HFF-Myc (cell line): Measurements from ENCODE around the gene SGTB.

ENCODE experiments used
- DNase-seq: peaks from one replicate; pipeline ENCODE4 v3.0.0-alpha.2; 2011; ENCODE audit warnings: low read depth; ENCODE audit errors: extremely low read depth
- H3K4me3 ChIP-seq: replicated peaks from 2 replicates; pipeline ENCODE4 v1.5.1; 2011; ENCODE audit warnings: low read depth, mild to moderate bottlenecking, control low read depth, low read length
- TF ChIP-seq, protein P1 (sequence below): IDR thresholded peaks from 2 replicates; pipeline ENCODE4 v1.5.1; 2012; ENCODE audit warnings: mild to moderate bottlenecking, low read depth, low read length, control low read depth; ENCODE audit errors: missing control alignments

Gene SGTB

DNA sequence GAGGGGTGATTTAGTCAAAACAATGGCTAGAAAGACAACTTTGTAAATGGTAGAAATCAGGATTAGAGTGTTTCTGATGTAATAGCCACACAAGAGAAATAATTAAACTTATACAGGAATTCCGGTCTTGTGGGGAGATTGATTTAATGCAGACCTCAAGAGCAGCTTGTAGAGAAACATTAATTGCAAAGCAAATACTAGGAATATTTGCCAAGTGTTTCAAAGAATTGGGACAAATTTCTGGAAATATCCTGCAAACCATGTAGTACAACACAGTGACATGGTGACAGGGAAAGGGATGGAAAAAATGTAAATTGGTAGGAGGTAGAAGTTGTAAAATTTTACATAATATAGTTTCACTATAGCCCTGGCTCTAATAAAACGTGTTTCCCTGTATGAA, 29.0 kb upstream of the SGTB start:
- no peak for DNase-seq
- TF ChIP-seq, protein P1, sequence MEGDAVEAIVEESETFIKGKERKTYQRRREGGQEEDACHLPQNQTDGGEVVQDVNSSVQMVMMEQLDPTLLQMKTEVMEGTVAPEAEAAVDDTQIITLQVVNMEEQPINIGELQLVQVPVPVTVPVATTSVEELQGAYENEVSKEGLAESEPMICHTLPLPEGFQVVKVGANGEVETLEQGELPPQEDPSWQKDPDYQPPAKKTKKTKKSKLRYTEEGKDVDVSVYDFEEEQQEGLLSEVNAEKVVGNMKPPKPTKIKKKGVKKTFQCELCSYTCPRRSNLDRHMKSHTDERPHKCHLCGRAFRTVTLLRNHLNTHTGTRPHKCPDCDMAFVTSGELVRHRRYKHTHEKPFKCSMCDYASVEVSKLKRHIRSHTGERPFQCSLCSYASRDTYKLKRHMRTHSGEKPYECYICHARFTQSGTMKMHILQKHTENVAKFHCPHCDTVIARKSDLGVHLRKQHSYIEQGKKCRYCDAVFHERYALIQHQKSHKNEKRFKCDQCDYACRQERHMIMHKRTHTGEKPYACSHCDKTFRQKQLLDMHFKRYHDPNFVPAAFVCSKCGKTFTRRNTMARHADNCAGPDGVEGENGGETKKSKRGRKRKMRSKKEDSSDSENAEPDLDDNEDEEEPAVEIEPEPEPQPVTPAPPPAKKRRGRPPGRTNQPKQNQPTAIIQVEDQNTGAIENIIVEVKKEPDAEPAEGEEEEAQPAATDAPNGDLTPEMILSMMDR: no peak
- no peak overlapping the region for H3K4me3 ChIP-seq

DNA sequence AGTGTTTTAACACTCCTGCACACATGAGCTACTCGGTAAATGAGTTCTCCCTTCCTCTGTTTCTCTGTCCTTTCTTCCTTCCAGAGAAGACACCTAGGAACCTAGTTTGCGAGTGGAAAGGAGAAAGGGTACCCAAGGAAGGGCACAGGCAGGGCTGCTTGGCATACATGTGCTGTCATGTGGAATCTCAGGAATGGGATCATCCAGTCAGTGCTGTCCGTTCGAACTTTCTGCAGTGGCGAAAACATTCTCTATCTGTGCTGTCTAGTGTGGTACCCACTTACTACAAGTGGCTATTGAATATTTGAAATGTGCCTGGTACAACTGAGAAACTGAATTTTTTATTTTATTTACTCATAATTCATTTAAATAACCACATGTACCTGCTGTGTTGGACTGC, 28.0 kb upstream of the SGTB start:
- no peak for DNase-seq
- no peak overlapping the region for H3K4me3 ChIP-seq
- TF ChIP-seq, protein P1: no peak

DNA sequence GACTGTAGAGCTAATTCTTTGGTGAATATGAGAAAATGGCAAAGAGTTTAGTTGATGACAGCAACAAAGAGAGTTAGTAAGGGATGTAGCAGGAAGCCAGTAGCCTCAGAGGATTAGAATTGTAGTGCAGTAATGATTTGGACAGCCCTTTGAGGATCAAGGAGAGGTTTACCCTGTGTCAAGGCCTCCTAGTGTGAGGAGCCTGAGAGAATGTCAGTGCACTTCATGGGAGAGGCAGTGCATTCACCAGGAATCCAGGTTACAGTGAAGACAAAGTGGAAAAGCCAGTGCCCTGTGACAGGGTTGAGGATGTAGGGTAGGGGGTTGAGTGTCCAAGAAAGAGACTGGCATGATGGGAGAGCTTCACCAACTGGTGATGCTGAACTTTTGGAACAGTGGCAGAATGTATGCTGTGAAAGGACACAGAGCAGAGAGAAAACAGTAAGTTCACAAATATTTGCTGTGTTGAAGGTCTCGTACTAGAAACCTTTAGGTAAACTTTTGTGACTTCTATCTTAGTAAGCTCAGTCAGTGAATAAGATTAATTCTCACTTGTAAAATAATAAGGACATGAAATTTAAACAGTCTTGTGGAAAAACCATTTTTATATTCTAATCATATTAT, 27.4 kb upstream of the SGTB start:
- no peak for DNase-seq
- no peak overlapping the region for H3K4me3 ChIP-seq
- TF ChIP-seq, protein P1: no peak

DNA sequence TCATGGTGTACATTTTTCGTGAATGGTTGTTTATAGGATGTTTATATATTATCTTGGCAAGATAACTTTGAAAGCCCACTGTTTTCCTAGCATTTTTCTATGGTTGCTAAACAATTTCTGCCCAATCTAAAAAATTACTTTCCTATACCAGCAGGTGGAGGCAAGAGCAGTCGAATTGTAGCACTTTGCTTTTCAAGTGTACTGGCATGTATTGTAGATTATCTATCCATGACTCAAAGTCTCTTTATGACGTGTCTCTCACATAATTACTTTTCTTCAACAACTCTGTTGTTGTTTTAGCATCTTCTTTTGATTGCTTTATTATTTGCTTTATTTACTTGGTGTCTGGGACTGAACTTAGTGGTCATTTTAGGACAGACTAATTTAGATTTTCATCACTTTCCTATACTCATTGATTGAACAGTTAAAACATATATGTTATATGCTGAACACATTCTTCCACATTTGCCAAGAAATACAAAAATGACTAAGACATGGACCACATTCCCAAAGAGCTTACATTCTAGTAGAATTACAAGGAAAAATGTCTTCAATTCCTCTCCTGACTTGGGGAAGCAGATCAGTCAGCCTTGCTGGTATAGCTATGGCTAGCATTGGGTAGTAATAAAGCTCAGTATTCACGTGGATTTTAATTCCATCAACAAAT, 20.8 kb upstream of the SGTB start:
- peak; percentile 53 for DNase-seq
- TF ChIP-seq, protein P1: peak; percentile 56

DNA sequence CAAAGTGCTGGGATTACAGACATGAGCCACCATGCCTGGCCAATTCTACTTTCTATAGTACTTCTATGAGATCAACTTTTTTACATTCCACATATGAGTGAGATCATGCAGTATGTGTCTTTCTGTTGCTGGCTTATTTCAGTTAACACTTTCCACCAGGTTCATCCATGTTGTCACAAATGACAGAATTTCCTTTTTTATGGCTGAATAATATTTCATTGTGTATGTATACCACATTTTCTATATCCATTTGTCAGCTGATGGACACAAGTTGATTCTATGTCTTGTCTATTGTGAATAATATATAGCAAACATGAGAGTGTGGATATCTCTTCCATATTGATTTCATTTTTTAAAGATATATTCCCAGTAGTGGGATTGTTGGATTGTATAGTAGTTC, 17.3 kb upstream of the SGTB start:
- TF ChIP-seq, protein P1: no peak
- DNase-seq: no peak
- no peak overlapping the region for H3K4me3 ChIP-seq

More for the DNA sequence above, 20.8 kb upstream of the SGTB start:
- H3K4me3 ChIP-seq: no peak overlapping the region

DNA sequence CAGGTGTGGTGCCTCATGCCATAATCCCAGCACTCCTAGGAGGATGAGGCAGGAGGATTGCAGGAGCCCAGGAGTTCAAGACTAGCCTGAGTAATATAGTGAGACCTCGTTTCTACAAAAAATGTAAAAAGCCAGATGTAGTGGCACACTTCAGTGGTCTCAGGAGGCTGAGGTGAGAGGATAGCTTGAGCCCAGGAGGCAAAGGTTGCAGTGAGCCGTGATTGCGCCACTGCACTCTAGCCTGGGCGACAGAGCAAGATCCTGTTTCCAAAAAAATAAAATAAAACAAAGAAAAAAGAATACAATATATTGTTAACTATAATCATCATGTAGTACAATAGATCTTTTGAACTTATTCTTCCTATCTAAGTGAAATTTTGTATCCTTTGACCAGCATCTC, 16.4 kb upstream of the SGTB start:
- TF ChIP-seq, protein P1: no peak
- H3K4me3 ChIP-seq: no peak overlapping the region
- no peak for DNase-seq
